Peyer's patch (tissue), 4 donors: ENCODE data around the gene TMEM184A.
"Not testable (repeated sequence)": the region's sequence is repeated elsewhere in the genome, so short reads cannot be mapped to it uniquely, and the experiment has no call there.

ENCODE experiments used
- POLR2A ChIP-seq, 2 donors: fragments of 450-650 bp; IDR thresholded peaks; one replicate each; pipeline ENCODE4 v1.5.1; 2017; ENCODE audit warnings: antibody characterized with exemption in 2 of 2, mild to moderate bottlenecking in 2 of 2, moderate library complexity in 2 of 2
- TF ChIP-seq, protein P1 (sequence below), 6 experiments: fragments of 450-650 bp in 4 of 6; fragments of 200-600 bp in 2 of 6; sonication (generic) in 1 of 6; IDR thresholded peaks; one replicate each; pipeline ENCODE4 v1.5.1; 2017 to 2019; ENCODE audit warnings: antibody characterized with exemption in 6 of 6, mild to moderate bottlenecking in 3 of 6, moderate library complexity in 1 of 6

GRCh38 chr7:1519322-1519922, 36.6 kb downstream of the TMEM184A start:
- TF ChIP-seq, protein P1, sequence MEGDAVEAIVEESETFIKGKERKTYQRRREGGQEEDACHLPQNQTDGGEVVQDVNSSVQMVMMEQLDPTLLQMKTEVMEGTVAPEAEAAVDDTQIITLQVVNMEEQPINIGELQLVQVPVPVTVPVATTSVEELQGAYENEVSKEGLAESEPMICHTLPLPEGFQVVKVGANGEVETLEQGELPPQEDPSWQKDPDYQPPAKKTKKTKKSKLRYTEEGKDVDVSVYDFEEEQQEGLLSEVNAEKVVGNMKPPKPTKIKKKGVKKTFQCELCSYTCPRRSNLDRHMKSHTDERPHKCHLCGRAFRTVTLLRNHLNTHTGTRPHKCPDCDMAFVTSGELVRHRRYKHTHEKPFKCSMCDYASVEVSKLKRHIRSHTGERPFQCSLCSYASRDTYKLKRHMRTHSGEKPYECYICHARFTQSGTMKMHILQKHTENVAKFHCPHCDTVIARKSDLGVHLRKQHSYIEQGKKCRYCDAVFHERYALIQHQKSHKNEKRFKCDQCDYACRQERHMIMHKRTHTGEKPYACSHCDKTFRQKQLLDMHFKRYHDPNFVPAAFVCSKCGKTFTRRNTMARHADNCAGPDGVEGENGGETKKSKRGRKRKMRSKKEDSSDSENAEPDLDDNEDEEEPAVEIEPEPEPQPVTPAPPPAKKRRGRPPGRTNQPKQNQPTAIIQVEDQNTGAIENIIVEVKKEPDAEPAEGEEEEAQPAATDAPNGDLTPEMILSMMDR (IDR thresholded peaks at IDR 0.05), result not testable (repeated sequence)
- not testable (repeated sequence) for TF ChIP-seq POLR2A (IDR thresholded peaks at IDR 0.05)
